Activated CD8-positive, alpha-beta memory T cell treated with anti-CD3 and anti-CD28 coated beads for 1 hour (primary cell): ENCODE results near the gene ZNF804A.

Source experiments
- DNase-seq, 2 donors: peaks; one replicate each; pipeline ENCODE4 v3.0.0-alpha.2; 2020; ENCODE audit warnings: low read depth in 1 of 2; ENCODE audit errors: extremely low read depth in 1 of 2

ZNF804A gene

DNA sequence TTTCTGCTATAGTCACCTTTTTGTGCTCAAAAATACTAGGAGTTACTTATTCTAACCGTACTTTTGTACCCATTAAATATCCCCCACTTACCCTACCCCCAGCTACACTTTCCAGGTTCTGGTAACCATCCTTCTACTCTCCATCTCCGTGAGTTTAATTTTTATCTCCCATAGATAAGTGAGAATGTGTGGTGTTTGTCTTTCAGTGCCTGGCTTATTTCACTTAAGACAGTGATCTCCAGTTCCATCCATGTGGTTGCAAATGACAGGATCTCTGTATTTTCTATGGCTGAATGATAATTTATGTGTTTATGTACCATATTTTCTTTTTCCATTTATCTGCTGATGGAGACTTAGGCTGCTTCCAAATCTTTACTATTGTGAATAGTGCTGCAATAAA is 323.3 kb downstream of the ZNF804A start:
- DNase-seq = no peak

DNA sequence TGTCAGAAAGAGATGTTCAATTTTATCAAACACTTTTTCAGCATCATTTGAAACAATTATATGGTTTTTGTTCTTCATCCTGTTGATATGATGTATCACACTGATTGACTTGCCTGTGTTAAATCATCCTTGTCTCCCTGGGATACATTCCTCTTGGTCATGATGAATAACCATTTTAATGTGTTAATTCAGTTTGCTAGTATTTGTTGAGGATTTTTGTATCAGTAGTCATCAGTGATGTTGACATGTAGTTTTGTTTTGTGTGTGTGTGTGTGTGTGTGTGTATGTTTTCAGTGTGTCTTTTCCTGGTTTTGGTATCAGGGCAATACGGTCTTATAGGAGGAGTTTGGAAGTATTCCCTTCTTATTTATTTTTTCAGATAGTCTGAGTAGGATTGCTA is 325.4 kb downstream of the ZNF804A start:
- no peak for DNase-seq

DNA sequence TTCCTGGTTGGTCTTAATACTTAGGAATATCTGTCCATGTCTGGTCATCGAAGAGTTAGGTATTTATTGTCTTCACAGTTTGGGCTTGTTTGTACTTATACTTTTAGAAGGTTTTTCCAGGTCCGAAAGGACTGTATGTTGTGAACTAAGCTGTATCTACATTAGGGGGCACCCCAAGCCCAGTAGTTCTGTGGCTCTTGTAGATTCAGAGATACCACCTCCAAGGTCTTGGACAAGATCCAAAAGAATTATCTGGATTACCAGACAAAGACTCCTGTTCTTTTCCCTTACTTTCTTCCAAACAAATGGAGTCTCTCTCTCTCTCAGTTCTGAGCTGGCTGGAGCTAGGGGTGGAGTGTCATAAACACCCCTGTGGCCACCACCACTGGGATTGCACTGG is 328.7 kb downstream of the ZNF804A start:
- DNase-seq = no peak

DNA sequence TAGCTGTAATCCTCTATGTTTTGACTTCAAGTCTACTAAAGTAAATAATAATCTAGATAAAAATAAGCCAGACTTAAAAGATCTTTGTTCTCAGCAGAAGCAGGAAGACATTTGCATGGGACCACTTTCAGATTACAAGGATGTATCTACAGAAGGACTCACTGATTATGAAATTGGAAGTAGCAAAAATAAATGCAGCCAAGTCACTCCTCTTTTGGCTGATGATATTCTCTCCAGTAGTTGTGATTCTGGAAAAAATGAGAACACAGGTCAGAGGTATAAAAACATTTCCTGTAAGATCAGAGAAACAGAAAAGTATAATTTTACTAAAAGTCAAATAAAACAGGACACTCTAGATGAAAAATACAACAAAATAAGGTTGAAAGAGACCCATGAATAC is 338.4 kb downstream of the ZNF804A start:
- no peak for DNase-seq

DNA sequence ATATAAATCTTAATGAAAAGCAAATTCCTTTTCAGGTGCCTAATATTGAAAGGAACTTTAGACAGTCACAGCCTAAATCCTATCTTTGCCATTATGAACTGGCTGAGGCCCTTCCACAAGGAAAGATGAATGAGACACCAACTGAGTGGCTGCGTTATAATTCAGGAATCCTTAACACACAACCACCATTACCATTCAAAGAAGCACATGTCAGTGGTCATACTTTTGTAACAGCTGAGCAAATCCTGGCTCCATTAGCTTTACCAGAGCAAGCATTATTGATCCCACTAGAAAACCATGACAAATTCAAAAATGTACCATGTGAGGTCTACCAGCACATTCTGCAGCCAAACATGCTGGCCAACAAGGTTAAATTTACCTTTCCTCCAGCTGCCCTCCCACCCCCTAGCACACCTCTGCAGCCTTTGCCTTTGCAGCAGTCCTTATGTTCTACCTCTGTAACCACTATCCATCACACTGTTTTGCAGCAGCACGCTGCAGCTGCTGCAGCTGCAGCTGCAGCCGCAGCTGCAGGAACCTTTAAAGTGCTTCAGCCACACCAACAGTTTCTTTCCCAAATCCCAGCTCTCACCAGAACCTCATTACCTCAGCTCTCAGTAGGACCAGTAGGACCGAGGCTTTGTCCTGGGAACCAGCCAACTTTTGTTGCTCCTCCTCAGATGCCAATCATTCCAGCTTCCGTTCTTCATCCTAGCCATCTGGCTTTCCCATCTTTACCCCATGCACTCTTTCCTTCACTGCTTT is 340.1 kb downstream of the ZNF804A start:
- no peak for DNase-seq

DNA sequence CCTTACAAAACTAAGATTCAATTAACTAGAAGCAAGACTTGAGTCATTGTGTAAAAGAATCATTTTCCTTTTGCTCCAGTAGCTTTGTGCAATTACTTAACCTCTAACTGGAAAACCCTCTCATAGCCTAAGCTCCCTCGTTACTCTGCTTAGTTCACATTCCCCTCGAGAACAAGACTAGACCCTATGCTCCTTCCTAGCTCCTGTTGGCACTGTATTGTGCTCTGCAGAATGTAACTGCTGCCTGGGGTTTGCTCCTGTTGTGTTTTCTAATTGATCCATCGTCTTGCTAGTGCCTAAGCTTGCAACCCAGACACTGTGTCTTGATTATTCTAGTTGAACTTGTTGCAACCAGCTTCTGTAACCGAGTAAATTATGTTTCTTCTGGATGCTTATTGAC is 347.0 kb downstream of the ZNF804A start:
- no peak for DNase-seq

DNA sequence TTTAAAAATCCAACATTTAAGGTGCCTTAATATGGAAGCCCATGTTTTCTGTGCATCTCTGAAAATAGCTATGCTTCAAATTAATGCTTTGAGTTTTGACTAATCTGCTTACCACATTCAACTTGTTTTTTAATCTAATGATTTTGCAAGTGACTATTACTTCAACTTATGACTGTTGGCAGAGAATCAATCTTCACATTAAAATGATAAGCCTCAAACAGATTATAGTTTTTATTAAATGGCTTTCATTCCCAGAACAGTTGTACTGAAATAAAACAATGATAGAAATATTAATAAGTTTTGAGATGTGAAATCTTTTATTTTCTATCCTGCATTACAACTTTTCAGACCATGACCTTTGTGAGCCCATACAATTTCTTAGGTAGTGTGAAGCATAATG is 347.5 kb downstream of the ZNF804A start:
- no peak for DNase-seq

DNA sequence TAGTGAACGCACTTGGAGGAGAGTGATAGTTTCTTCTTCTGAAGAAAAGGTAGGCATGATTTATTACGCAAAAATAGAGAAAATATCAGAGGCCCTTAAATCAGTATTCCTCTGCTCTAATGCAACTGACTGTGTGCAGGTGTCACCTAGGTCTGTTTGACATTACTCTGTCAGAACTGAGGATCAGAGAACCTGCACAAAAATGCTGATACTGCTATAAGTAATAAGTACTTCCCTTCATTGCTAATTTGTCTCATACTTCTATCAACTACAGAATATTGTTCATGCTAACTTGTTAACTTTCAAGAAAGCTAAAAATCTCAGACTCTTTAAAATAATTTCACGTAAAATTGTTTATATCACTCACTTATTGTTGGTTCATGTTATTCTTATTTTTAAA is 358.5 kb downstream of the ZNF804A start:
- no peak for DNase-seq

DNA sequence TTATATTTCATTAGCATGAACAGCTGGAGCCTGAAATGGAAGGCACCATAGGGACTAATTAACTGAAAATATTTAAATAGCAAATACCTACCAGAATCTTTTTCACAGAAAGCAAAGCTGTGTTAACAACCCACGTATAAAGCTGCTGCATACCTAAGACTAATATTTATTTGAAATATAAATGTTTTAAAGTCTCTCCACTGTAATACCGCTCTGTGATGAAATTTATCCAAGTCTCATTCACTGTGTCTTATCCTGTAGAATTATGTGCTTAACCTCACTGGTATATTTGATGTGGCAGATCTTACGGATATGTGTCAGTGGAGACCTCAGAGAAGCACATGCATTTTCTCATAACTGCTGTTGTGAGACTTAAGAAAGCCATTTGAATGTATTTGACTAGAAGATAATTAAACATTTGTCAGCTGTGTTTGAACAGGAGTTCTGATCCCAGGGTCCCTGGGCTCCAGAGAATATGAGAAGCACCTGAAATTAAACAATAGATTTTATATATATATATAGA is 373.3 kb downstream of the ZNF804A start:
- no peak for DNase-seq
